ENCODE results near the gene CLN6.
"Not testable (repeated sequence)": the region's sequence is repeated elsewhere in the genome, so short reads cannot be mapped to it uniquely, and the experiment has no call there.

- not testable (repeated sequence) for TF ChIP-seq CTCF (IDR thresholded peaks at IDR 0.05); ZFX (IDR thresholded peaks at IDR 0.05; ENCODE audit: borderline replicate concordance)
These were observed 7.1 kb downstream of the CLN6 start for GRCh38 chr15:68222432-68222743.
